HFF-Myc (cell line): ENCODE measurements around the gene ICAM2.

ENCODE experiments used
- DNase-seq: peaks from one replicate; pipeline ENCODE4 v3.0.0-alpha.2; 2011; ENCODE audit warnings: low read depth; ENCODE audit errors: extremely low read depth
- H3K4me3 ChIP-seq: replicated peaks from 2 replicates; pipeline ENCODE4 v1.5.1; 2011; ENCODE audit warnings: low read depth, mild to moderate bottlenecking, control low read depth, low read length
- CTCF ChIP-seq: IDR thresholded peaks from 2 replicates; pipeline ENCODE4 v1.5.1; 2012; ENCODE audit warnings: mild to moderate bottlenecking, low read depth, low read length, control low read depth; ENCODE audit errors: missing control alignments

ICAM2 gene

GRCh38 chr17:63988741-63989621 is 31.5 kb downstream of the ICAM2 start:
- no peak for TF ChIP-seq CTCF
- no peak for DNase-seq
- no peak overlapping the region for H3K4me3 ChIP-seq

- no peak for TF ChIP-seq CTCF
- no peak for DNase-seq
- H3K4me3 ChIP-seq = no peak overlapping the region
These were observed 32.3 kb downstream of the ICAM2 start for GRCh38 chr17:63988127-63988478.

- TF ChIP-seq CTCF = no peak
- DNase-seq = no peak
- H3K4me3 ChIP-seq = no peak overlapping the region
These were observed 33.0 kb downstream of the ICAM2 start for GRCh38 chr17:63987221-63988126.

- no peak for DNase-seq
- TF ChIP-seq CTCF = no peak
- no peak overlapping the region for H3K4me3 ChIP-seq
These were observed 33.6 kb downstream of the ICAM2 start for GRCh38 chr17:63986821-63987220.

- no peak for TF ChIP-seq CTCF
- no peak for DNase-seq
- no peak overlapping the region for H3K4me3 ChIP-seq
These were observed 34.9 kb downstream of the ICAM2 start for GRCh38 chr17:63985387-63986140.

- no peak overlapping the region for H3K4me3 ChIP-seq
- no peak for TF ChIP-seq CTCF
- peak; percentile 72 for DNase-seq
These were observed 35.6 kb downstream of the ICAM2 start for GRCh38 chr17:63984651-63985386.
